ENCODE results near the gene SEC31B. TPM values are rescaled to one million over a fixed set of nuclear protein-coding genes. Genes with fewer than 3 reads are reported as not detected.

The SEC31B gene
- total and polyA plus RNA-seq, 12 donors, result 2.8 to 85.1 (median 8.3) TPM

DNA sequence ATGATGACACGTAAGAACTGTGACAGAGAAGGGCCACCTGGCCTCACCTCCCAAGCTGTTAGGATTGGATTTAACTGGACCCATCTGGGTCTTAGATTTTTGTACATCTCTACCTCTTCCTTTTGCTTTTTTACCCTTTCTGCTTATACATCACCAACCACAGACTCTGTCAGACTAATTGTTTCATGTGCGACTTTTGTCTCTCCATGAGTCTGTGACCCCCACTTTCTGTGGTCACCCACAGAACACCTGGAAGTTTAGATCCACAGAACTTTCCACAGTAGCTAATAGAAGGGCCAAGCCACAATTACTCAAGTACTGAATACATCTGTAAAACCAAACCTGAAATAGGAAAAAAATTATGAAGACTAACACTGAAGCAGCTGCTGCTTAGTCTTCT, 23.1 kb downstream of the SEC31B start:
- intact Hi-C loops (cut with DNase I), result no loop called here
- Histone ChIP-seq H3K36me3 (replicated peaks in 1 of 2) (peaks cover 0 to 20% of the 10 kb centered on the region in 2 donors), H3K27ac (no peak overlapping the region), H3K4me1 (replicated peaks in 1 of 2) (no peaks in the 10 kb centered on the region), H3K27me3 (no peaks in the 10 kb centered on the region), H3K4me3 (no peak overlapping the region), H3K9me3 (replicated peaks in 1 of 3) (no peaks in the 10 kb centered on the region)
- TF ChIP-seq, protein P1, sequence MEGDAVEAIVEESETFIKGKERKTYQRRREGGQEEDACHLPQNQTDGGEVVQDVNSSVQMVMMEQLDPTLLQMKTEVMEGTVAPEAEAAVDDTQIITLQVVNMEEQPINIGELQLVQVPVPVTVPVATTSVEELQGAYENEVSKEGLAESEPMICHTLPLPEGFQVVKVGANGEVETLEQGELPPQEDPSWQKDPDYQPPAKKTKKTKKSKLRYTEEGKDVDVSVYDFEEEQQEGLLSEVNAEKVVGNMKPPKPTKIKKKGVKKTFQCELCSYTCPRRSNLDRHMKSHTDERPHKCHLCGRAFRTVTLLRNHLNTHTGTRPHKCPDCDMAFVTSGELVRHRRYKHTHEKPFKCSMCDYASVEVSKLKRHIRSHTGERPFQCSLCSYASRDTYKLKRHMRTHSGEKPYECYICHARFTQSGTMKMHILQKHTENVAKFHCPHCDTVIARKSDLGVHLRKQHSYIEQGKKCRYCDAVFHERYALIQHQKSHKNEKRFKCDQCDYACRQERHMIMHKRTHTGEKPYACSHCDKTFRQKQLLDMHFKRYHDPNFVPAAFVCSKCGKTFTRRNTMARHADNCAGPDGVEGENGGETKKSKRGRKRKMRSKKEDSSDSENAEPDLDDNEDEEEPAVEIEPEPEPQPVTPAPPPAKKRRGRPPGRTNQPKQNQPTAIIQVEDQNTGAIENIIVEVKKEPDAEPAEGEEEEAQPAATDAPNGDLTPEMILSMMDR (IDR thresholded peaks at IDR 0.05), result no peak
- no peak for TF ChIP-seq POLR2A (IDR thresholded peaks at IDR 0.05)
- DNase-seq, result no peak
- WGBS, 4 donors, result 86 to 98% (median 93%) methylated on average over 2 of the region's 2 CpGs

DNA sequence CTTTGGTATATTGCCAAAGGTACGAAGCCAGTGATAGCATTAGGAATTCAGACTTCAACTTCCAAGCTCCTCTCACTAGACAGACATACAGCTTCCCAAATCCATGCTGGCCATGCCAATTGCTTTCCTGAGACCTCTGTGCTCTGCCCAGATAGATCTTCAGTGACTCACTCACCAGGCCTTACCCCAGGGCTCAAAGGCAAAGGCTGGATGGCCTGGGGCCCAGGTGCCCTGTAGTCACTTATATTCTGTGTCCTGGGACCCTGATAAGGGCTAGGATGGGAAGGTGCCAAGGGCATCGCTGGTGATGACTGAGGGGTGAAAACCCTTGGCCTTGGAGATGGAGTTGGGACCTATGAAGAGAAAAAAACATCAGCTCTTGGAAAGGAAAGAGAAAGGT, 29.1 kb downstream of the SEC31B start:
- no peaks in the 10 kb centered on the region for H3K27me3 ChIP-seq
- no peak overlapping the region for H3K27ac ChIP-seq
- 58 to 73% (median 68%) methylated on average over 2 of the region's 2 CpGs for WGBS, 4 donors
- H3K36me3 ChIP-seq (replicated peaks in 1 of 2), result peaks cover 0 to 20% of the 10 kb centered on the region in 2 donors
- TF ChIP-seq, protein P1 (IDR thresholded peaks at IDR 0.05), result no peak
- TF ChIP-seq POLR2A (IDR thresholded peaks at IDR 0.05), result no peak
- intact Hi-C loops (cut with DNase I), result no loop called here
- DNase-seq, result peak in 2 of 7 donors; percentile 10 to 25
- no peaks in the 10 kb centered on the region for H3K9me3 ChIP-seq (replicated peaks in 1 of 3)
- H3K4me3 ChIP-seq, result no peak overlapping the region
- no peaks in the 10 kb centered on the region for H3K4me1 ChIP-seq (replicated peaks in 1 of 2)

DNA sequence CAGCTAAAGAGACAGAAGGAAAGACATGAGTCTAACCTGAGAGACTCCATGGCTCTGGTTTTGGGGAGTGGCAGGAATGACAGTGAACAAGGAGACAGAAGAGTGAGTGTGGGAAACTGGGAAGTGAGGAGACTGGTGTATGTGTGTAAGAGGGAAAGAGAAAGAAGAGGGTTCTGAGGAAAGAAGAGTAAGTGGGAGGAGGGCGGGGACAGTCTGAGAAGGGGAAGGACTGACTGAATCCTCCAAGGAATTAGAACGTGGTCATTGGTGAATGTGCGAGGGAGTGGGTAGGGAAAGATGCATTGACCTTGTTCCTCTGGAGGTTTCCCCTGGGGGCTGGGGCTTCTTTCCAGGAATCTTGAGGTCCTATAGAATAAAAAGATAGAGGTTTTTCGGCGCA, 30.3 kb downstream of the SEC31B start:
- H3K9me3 ChIP-seq (replicated peaks in 1 of 3), result no peaks in the 10 kb centered on the region
- 89 to 95% (median 92%) methylated on average over 5 of the region's 5 CpGs for WGBS, 4 donors
- H3K27ac ChIP-seq, result no peak overlapping the region
- no peaks in the 10 kb centered on the region for H3K4me1 ChIP-seq (replicated peaks in 1 of 2)
- no peak for DNase-seq
- no peak overlapping the region for H3K4me3 ChIP-seq
- intact Hi-C loops (cut with DNase I), result no loop called here
- TF ChIP-seq, protein P1 (IDR thresholded peaks at IDR 0.05), result no peak
- no peak for TF ChIP-seq POLR2A (IDR thresholded peaks at IDR 0.05)
- H3K36me3 ChIP-seq (replicated peaks in 1 of 2), result peaks cover 0 to 19% of the 10 kb centered on the region in 2 donors
- no peaks in the 10 kb centered on the region for H3K27me3 ChIP-seq

DNA sequence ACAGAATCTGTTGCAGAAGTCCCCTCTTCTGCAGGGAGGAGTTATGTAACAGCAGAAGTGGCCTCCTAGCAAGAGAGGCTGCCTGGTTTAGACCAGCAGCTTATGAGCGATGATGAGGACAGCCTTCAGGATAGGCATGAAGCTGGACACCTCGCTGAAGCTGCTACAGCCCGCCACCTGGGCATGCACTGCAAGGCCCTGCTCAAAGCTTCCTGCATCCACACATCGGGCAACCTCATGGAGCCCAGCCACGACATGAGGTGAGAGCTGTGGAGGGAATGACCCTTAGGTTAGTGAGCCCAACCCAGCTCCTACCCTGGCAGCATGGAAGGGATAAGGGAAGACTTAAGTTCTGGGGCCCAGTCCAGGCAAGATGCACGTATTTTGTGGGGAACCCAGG, 32.1 kb downstream of the SEC31B start:
- DNase-seq, result no peak
- Histone ChIP-seq H3K36me3 (replicated peaks in 1 of 2) (peaks cover 0 to 19% of the 10 kb centered on the region in 2 donors), H3K27ac (no peak overlapping the region), H3K4me3 (no peak overlapping the region), H3K9me3 (replicated peaks in 1 of 3) (no peaks in the 10 kb centered on the region), H3K4me1 (replicated peaks in 1 of 2) (peaks cover 0 to 4% of the 10 kb centered on the region in 2 donors), H3K27me3 (no peaks in the 10 kb centered on the region)
- intact Hi-C loops (cut with DNase I), result no loop called here
- no peak for TF ChIP-seq POLR2A (IDR thresholded peaks at IDR 0.05)
- TF ChIP-seq, protein P1 (IDR thresholded peaks at IDR 0.05), result no peak
- 93 to 95% (median 95%) methylated on average over 5 to 6 of the region's 6 CpGs for WGBS, 4 donors
